NCI-H82 (cell line): Measurements from ENCODE around the gene HOTAIR.

Source experiments
- DNase-seq: peaks from one replicate; lab custom pipeline; 2025; lab: John Stamatoyannopoulos, UW

HOTAIR gene

DNA sequence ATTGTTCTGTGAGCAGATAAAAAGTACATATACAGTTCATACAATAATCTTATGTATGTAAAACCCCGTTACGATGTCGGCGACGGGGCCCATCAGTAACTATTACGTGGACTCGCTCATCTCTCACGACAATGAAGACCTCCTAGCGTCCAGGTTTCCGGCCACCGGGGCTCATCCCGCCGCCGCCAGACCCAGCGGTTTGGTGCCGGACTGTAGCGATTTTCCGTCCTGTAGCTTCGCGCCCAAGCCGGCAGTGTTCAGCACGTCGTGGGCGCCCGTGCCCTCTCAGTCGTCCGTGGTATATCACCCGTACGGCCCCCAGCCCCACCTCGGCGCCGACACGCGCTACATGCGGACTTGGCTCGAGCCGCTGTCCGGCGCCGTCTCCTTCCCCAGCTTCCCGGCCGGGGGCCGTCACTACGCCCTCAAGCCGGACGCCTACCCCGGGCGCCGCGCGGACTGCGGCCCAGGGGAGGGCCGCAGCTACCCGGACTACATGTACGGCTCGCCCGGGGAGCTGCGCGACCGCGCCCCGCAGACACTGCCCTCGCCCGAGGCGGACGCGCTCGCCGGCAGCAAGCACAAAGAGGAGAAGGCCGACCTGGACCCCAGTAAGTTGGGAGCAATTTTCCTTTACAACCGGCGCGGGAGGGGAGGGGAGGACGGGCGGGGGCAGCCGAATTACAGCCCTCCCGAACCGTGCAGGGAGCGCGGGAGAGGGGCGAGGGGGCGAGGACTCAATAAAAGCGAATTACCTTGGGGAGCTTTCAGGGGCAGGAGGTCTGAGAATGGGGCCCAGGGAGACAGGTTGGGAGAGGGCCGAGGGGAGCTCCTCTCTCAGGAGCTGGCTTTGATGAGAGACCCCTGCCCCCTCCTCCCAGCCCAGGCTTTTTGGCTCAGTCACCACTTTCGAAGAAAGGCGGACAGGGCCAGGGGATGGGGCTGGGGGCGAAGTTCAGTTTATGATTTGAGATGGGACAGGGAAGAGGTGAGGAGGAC lies 25.7 kb upstream of the HOTAIR start, which contains the start of gene HOXC9:
Gene HOXC9 (plus strand): TSS at position 46 of the 999 bp plus-strand sequence. CDS start 28 bp downstream, at position 74.
- peak; percentile 76 for DNase-seq

DNA sequence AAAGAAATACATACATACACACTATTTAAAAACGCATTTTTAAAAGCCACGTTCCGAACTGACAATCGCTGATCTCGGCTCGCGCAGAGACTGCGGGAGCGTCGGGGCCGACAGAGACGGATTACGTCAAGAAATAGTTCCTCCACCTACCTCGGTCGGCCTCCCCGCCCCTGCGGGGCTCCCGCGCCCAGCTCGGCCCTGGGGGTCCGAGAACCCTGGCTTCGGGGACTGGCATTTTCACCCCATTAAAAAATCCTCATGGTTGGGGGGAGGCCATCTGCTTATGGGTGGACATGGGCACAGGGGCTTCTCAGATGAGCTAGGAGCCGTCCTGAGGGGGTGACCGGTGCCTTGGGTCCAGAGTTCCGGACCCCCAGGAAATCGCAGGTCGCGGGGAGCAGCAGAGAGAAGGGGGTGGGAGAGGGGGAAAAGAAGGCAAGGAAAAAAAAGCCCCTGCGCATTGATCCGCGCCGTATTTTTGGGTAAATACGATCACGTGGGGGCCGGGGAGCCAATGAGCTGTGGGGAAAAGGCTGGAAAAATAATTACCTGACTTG lies 24.9 kb upstream of the HOTAIR start:
- peak; percentile 90 for DNase-seq

DNA sequence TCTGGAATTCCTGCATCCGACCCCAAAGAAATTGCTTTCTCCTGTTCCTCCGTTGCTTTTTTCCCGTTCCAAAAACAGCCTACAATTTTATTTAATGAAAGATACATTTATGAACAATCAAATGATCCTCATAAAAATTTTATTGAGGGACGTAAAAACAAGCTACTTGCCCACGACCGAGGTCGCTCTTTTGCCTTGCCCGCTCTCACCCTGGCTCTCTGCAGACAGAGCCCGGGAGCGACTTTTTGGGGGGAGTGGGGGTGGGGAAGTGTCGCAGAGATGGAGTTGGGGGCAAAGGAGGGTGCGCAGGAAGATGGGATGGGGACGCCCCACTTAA lies 24.1 kb upstream of the HOTAIR start:
- no peak for DNase-seq

DNA sequence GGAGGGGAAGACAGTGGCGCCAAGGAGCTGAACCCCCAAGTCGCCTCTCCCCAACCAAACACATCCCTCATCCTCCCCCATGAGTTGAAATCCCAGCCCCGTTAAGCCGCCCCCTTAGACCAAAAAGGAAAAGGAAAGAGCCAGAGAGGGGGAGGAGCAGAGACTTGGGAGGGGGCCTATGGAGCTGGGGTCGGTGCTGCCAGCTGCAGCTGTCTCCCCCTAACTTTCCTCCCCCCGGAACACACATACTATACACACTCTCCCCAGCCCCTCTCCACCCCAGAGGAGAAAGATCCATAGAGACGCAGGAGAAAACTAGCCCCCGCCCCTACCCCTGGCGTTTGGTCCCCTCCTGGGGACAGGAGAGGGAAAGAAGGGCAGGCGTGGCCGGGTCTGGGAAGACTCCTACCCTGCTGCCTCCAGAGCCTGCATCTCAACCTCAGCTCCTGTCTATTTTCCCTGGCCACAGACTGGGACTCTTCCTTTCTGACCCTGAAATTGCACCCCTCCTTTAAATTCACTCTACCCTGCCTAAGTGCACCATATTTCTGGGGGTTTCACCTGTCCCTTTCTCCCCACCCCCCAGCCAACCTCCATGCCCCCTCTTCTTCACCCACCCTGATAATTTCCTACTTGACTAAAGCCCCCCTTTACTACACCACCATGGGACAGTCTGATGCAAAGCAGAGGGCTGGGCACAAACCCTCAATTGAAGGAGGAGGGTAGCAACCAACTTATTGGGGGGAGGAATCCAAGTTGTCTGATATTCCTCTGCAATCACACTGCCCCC lies 23.6 kb upstream of the HOTAIR start:
- DNase-seq: no peak

DNA sequence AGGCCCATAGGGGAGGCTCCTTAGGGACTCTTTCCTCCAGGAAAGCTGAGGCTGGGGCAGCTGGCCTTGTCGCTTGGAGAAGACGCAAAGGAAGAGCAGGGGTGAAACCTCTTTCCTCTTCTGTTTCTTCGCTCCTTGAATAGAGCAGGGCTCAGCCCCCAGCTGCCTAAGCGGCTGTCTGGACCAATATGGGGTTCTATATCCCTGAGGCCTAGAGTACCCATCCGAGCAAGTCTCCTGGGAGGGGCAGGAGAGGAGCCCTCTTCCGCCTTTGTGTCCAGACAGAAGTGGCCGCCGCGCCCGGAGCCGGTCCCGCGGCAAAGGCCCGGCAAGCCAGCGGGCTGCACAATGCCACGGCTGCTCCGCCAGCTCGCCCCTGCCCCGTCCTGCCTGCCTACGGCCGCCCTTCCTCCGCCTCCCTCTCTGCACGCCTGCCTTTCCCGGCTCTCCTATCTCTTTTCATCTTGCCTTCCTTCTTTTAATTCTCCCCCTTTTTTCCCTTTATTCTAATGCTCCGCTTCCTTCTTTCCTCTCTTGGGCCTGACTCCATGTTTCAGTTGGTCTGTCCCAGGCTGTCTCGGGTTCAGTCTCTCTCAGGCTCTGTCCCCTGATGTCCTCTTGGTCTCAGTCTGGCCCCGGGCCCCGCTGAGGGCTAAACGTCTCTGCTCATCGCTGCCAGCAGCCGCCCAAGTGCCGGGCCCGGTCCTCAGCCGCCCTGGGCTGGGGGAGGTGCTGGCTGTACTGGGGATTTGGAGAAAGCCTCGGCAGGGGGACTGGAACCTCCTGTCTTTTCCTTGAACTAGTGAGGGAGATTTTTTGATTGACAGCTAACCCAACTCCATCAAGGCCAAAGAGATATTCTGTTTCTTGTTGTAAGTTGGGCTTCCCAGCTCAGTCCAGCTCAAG lies 22.7 kb upstream of the HOTAIR start:
- peak; percentile 52 for DNase-seq

DNA sequence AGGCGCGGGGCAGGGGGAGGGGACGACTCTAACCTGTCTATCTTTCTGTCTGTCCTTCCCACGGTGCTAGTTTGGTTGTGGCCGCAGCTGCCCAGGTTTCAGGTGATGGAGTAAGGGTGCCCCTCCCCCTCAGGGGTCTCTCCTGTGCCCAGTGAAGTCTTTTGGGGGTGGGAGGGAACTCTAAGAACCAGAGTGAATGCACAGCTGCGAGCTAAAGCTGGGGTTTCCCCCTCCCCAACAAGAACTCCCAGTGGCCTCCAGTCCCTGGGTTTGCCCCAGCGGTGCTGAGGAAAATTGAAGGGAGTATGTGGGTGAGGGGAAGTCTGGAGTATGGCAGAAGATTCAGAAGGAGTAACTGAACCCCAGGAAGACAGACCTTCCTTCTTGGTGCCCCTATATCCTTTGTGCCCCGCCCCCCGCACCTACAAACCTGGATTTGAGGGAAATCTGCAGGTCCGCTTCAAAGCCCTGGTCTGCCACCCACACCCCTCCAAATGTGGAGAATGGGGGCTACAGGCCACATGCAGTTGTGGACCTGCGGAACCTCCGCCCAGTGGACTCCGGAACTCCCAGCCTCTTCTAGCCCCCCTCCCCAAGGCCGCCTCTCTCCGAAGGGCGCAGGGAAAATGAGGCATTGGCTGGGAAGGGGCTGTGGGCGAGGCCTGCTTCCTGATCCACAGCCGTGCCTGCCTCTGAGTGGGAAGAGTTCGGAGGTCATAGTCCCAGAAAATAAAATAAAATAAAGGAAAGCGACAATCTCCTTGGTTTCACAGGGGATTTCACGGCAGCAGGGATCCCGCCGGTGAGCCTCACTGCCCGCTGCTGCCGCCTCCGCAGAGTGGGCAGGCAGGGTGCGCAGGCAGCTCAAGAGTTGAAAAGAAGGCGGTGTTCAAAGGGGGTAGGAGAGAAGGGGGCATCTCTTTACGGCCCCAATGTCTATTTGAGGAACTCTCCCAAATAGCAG lies 21.8 kb upstream of the HOTAIR start:
- no peak for DNase-seq

DNA sequence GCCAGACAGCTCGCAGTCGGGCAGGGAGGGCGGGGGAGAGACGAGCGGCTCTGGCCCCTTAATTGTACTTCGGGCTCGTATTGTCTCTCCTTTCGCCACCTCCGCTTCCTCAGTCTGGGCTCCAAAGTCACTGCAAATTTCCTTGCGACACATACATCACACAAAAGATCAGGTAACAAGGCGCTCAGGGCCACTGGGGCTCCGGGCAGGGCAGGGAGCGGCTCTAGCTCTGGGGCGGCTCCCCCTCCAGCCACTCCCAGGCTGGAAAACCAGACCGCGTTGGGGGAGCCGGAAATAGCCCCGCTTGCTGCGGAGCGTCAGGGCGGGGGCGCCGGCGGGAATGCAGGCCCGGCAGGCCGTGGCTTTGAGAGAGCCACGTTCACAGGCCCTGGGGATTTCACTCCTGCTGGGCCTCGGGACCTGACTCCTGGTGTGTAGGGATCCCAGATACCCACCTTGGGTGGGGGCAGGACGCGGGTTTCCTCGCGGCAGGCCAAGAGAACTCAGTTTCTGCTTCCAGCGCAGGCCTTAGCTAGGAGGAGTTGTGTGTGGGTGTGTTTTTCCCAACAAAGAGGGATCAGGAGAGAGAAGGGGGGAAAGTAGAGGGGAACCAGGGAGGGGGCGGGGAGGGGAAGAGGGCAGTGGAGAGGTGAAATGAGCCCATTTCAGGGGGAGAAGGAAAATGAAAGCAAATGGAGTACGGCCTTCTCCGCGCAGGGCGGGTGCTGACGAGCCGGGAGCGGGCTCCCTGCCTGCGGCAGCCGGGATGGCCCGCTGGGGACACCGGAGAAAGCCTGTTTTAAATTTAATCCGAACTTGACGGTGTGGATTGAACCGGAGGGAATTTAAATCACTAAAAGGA lies 20.9 kb upstream of the HOTAIR start:
- DNase-seq: no peak

DNA sequence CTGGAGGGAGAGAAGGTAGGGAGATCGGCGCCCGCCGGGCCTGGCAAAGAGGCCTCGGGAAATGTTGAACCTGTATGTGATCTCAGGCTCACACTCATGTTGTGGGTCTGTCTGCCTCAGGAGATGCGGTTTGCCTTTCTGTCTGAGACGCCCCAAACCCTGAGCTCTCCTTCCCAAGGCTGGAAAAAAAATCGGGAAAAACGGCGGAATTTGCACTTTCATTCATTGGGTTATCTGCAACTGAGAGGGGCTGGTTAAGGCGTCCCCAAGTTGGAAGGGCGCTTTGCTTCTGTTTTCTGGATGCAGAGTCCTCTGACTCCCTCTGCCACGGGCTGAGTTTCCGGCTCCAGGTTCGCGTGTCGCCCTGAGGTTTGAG lies 20.2 kb upstream of the HOTAIR start:
- no peak for DNase-seq

DNA sequence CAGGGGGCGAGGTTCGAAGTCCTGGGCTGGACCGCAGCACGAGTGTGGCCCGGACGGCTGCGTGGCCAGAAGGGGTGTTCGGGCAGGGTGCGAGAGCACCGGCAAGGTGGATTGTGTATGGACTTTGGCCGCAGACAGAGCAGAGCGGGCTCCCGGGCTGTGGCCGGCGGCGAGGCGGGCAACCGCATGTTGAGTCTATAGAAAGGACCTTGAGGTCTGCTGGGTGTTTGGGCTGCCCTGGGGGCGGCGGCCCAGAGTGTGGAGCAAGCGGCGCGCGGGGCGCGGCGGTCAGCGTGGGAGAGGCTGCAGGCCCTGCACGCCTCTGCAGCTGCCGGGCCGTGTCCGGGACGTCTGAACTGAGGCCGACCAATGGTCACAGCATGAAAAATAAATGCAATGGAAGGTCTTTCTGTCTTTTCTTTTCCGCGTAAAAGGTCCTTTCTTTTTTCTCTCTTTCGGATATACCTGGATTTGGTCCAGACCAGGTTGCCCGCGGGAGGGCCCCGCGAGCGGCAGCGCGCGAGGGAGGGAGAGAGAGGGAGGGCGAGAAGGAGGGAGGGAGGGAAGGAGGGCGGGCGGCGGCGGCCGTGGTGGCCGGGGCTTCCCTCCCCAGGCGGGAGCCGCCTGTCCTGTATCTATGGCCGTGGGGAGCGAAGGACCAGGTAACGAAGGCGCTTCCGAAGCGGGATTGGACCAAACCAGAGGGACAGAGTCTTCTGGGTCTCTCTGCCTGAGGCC lies 19.7 kb upstream of the HOTAIR start:
- no peak for DNase-seq

DNA sequence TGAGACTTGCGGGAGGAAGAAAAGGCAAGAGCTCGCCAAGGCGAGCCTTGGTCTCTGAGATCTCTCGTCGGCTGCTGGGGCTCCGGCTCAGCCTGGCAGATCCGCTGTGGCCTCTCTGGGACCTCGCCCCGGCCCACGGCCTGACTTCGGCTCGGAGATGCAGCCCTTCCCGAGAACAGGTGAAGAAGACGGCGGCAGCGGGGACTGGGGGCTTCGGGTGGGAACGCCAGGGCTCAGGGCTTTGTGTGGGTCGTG lies 19.2 kb upstream of the HOTAIR start:
- DNase-seq: no peak

DNA sequence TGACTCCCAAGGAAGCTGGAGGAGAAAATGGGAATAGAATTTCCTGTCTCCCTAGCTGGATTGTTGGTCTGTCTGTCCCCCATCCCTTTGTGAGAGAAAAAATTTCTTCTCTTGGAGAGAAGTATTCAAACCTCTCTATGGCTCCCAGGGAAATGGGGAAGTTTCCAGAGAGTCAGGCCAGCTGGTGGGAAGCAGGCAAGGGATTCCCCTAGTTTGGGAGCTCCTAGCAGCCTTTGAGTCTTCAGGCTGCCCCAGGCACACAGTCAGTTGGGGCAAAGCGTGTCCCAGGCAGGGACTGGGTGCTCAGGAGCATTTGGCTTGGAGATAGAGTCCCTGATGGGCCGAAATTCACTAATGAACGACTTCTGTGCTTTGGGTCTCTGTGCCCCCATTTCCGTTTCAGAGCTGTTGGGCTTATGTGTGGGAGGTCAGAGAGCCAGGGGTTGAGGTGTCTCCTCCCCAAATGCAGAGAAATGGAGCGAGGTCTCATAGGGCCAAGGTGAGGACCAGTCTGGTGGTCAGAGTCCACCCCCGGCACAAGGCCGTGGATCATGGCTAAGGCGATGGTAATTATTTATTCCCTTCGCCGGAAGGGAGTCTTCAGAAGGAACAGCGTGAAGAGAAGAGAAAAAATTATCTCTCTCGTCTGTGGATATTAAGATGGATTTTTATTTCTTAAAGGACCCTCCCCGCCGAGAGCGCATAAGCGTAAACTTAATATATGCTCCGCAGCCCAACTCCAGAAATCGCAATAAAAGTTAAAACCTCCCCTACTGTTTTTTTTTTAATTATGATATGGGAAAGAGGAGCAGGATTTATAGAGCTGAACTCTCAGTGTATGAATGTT lies 18.6 kb upstream of the HOTAIR start:
- no peak for DNase-seq

DNA sequence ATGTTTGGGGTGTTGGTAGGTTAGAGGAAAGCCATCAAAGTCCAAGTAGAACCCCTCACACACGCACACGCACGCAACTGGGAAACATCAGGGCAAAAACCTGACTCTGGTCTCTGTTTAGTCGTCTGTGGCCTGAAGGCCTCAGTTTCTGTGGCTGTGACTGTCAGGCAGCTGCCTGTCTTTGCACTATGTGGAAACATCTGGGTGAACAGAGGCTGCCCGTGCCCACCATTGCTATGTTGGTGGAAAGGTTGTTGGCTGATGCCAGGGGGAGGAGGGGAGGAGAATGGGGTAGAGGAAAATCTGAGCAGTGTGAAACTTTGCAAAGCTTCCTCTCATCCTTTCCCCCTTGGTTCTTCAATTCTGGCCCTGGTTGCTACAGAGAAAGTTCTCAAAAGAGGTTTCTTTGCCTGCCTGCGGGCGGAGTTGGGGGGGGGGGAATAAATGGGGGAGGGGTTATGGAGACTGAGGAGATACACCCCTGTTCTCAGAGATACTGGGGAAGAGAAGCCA lies 17.7 kb upstream of the HOTAIR start:
- DNase-seq: no peak

DNA sequence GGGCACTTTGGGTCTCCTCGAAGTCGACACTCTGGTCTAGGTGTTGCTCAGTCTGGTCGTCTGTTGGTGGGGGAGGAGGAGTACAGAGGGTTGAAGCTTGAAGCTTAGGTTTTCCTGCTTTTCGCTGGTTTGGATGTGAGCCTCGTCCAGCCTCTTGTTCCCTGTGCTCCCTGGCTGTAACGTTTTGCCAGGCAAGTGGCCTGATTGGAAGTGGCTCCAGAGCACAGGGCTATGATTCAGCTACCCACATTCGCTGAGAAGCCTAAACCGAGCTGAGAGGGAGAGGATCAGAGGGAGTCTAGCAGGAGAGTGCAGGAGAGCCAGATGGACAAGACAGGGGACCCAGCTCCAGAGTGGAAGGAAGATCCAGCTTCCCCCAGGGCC lies 16.3 kb upstream of the HOTAIR start:
- DNase-seq: peak; percentile 76

DNA sequence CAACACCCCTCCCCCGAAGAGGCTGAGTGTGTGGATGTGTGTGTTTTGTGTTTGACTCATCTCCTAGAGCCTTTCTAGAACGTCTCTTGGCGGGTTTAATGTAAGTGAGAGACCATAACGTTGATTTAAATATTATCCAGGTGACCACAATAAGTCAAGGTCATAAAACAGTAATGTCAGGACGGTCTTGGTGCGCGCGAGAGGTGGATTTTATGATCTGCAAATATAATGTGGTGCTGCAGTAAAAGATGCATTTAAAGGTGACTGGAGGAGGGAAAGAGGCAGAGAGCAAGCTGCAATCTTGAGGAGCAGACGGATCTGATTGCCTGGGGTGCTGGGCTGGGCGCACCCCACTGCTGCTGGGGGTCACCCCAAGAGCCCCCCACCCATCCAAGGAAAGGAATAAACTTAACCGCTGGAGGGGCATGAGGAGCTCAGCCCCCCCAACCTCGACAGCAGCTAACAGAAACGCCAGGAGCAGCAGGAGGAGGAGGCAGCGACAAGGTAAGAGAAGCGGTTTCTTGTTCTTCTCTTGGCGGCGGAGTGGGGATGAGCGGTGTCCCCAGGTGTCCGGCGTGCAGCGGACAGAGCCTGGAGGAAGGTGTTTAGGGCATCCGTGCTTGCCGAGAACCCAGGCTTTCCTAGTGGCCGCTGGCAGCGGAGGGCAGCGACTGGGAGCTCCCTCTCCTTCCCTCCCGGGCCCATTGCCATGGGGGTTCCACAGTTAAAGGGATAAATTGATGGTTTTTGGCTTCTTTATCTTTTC lies 15.7 kb upstream of the HOTAIR start:
- DNase-seq: no peak

DNA sequence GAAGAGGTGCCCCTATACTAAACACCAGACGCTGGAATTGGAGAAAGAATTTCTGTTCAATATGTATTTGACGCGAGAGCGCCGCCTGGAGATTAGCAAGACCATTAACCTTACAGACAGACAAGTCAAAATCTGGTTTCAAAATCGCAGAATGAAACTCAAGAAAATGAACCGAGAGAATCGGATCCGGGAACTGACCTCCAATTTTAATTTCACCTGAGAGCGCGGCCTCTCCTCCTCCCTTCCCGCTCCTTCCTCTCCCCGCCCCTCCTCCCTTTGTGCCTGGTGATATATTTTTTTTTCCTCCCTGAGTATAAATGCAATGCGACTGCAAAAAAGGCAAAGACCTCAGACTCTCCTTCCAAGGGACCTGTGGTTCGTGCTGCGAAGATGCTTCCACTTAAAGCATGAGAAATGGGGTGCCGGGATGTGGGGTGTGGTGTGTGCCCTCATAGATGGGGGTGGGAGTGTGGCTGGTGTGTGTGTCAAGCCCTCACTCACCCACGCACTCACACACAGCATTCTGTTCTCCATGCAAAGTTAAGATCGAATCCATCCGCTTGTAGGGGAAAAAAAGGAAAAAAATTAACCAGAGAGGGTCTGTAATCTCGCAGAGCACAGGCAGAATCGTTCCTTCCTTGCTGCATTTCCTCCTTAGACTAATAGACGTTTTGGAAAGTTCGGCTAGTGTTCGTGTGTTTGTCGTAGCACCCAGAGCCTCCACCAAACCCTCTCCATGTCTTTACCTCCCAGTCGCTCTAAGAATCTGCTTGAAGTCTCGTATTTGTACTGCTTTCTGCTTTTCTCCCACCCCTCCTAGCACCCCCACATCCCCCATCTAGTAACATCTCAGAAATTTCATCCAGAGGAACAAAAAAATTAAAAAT lies 14.7 kb upstream of the HOTAIR start:
- DNase-seq: peak; percentile 60

DNA sequence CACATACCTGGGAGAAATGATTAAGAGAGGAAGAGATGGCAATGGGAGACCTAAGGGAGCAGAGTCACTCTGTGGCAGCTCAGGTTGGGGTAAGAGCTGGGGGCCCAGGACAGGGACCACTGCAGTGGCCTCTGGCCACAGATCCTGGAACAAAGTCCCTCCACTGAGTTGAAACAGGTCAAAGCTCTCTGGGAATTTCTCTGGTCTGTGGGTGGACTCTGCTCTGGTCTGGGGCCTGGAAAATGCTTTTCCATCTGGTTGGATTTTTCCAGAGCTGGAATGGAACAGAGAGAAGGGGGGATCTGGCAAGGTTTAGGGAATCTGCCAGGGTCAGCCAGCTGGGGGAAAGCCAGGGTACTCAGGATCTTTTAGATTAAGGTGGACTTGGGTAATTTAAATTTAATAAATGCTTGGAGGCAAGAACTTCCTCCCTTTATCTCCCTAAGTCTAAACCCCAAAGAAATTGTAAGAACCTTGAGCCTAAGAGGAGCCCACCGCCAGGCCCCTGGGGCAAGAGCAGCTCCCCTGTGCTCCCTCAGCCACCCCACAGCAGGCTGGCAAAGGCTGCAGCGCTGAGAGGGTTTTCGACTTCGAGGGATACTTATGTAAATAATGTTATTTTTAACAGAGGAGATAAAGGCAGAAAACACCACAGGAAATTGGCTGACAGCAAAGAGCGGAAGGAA lies 13.9 kb upstream of the HOTAIR start:
- DNase-seq: no peak
